ENCODE measurements around the gene ZNF521.
A peak's percentile ranks its signal among the peaks of the same experiment; 100 is the strongest.
"Not testable (repeated sequence)": the region's sequence is repeated elsewhere in the genome, so short reads cannot be mapped to it uniquely, and the experiment has no call there.

Gene ZNF521

GRCh38 chr18:25275412-25276001, 76.5 kb downstream of the ZNF521 start:
- no peak for ATAC-seq
- TF ChIP-seq ZFP3 (CRISPR knock-in tag; IDR thresholded peaks at IDR 0.05) (no peak), ZNF8 (CRISPR knock-in tag; IDR thresholded peaks at IDR 0.05) (no peak)

GRCh38 chr18:25274926-25275325, 77.0 kb downstream of the ZNF521 start:
- TF ChIP-seq, protein P1, sequence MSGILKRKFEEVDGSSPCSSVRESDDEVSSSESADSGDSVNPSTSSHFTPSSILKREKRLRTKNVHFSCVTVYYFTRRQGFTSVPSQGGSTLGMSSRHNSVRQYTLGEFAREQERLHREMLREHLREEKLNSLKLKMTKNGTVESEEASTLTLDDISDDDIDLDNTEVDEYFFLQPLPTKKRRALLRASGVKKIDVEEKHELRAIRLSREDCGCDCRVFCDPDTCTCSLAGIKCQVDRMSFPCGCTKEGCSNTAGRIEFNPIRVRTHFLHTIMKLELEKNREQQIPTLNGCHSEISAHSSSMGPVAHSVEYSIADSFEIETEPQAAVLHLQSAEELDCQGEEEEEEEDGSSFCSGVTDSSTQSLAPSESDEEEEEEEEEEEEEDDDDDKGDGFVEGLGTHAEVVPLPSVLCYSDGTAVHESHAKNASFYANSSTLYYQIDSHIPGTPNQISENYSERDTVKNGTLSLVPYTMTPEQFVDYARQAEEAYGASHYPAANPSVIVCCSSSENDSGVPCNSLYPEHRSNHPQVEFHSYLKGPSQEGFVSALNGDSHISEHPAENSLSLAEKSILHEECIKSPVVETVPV (CRISPR knock-in tag; IDR thresholded peaks at IDR 0.05): no peak
- TF ChIP-seq, protein P2, sequence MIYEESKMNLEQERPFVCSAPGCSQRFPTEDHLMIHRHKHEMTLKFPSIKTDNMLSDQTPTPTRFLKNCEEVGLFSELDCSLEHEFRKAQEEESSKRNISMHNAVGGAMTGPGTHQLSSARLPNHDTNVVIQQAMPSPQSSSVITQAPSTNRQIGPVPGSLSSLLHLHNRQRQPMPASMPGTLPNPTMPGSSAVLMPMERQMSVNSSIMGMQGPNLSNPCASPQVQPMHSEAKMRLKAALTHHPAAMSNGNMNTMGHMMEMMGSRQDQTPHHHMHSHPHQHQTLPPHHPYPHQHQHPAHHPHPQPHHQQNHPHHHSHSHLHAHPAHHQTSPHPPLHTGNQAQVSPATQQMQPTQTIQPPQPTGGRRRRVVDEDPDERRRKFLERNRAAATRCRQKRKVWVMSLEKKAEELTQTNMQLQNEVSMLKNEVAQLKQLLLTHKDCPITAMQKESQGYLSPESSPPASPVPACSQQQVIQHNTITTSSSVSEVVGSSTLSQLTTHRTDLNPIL (CRISPR knock-in tag; IDR thresholded peaks at IDR 0.05; ENCODE audit: low read depth): no peak
- TF ChIP-seq BACH2 (CRISPR knock-in tag; IDR thresholded peaks at IDR 0.05; ENCODE audit: borderline replicate concordance): no peak
- TF ChIP-seq ZNF565 (CRISPR knock-in tag; conservative IDR thresholded peaks at IDR 0.05; ENCODE audit: low read depth): no peak
- no peak for TF ChIP-seq ZNF70 (CRISPR knock-in tag; IDR thresholded peaks at IDR 0.05)
- no peak for TF ChIP-seq RARB (CRISPR knock-in tag; IDR thresholded peaks at IDR 0.05)
- no peak for TF ChIP-seq TCF4 (CRISPR knock-in tag; IDR thresholded peaks at IDR 0.05; ENCODE audit: borderline replicate concordance)
- no peak for TF ChIP-seq ZC3H10 (CRISPR knock-in tag; IDR thresholded peaks at IDR 0.05)
- TF ChIP-seq, protein P3, sequence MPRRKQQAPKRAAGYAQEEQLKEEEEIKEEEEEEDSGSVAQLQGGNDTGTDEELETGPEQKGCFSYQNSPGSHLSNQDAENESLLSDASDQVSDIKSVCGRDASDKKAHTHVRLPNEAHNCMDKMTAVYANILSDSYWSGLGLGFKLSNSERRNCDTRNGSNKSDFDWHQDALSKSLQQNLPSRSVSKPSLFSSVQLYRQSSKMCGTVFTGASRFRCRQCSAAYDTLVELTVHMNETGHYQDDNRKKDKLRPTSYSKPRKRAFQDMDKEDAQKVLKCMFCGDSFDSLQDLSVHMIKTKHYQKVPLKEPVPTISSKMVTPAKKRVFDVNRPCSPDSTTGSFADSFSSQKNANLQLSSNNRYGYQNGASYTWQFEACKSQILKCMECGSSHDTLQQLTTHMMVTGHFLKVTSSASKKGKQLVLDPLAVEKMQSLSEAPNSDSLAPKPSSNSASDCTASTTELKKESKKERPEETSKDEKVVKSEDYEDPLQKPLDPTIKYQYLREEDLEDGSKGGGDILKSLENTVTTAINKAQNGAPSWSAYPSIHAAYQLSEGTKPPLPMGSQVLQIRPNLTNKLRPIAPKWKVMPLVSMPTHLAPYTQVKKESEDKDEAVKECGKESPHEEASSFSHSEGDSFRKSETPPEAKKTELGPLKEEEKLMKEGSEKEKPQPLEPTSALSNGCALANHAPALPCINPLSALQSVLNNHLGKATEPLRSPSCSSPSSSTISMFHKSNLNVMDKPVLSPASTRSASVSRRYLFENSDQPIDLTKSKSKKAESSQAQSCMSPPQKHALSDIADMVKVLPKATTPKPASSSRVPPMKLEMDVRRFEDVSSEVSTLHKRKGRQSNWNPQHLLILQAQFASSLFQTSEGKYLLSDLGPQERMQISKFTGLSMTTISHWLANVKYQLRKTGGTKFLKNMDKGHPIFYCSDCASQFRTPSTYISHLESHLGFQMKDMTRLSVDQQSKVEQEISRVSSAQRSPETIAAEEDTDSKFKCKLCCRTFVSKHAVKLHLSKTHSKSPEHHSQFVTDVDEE (CRISPR knock-in tag; IDR thresholded peaks at IDR 0.05): no peak
- no peak for TF ChIP-seq ZFP30 (CRISPR knock-in tag; IDR thresholded peaks at IDR 0.05)
- TF ChIP-seq CSDC2 (CRISPR knock-in tag; IDR thresholded peaks at IDR 0.05): no peak
- TF ChIP-seq SNAI2 (CRISPR knock-in tag; IDR thresholded peaks at IDR 0.05): no peak
- no peak for TF ChIP-seq GLIS3 (CRISPR knock-in tag; IDR thresholded peaks at IDR 0.05)
- TF ChIP-seq ZNF8 (CRISPR knock-in tag; IDR thresholded peaks at IDR 0.05): no peak
- ATAC-seq: no peak

GRCh38 chr18:25266931-25267527, 84.9 kb downstream of the ZNF521 start:
- not testable (repeated sequence) for ATAC-seq

- TF ChIP-seq GLIS3 (CRISPR knock-in tag; IDR thresholded peaks at IDR 0.05) (no peak), SNAI2 (CRISPR knock-in tag; IDR thresholded peaks at IDR 0.05) (no peak), ESRRG (CRISPR knock-in tag; IDR thresholded peaks at IDR 0.05) (no peak), ZC3H10 (CRISPR knock-in tag; IDR thresholded peaks at IDR 0.05) (no peak), BACH2 (CRISPR knock-in tag; IDR thresholded peaks at IDR 0.05; ENCODE audit: borderline replicate concordance) (no peak), ZNF70 (CRISPR knock-in tag; IDR thresholded peaks at IDR 0.05) (no peak), POU6F1 (CRISPR knock-in tag; IDR thresholded peaks at IDR 0.05; ENCODE audit: borderline replicate concordance, low read depth) (no peak), RARB (CRISPR knock-in tag; IDR thresholded peaks at IDR 0.05) (no peak), ZFP3 (CRISPR knock-in tag; IDR thresholded peaks at IDR 0.05) (no peak), CSDC2 (CRISPR knock-in tag; IDR thresholded peaks at IDR 0.05) (no peak)
- TF ChIP-seq, protein P4, sequence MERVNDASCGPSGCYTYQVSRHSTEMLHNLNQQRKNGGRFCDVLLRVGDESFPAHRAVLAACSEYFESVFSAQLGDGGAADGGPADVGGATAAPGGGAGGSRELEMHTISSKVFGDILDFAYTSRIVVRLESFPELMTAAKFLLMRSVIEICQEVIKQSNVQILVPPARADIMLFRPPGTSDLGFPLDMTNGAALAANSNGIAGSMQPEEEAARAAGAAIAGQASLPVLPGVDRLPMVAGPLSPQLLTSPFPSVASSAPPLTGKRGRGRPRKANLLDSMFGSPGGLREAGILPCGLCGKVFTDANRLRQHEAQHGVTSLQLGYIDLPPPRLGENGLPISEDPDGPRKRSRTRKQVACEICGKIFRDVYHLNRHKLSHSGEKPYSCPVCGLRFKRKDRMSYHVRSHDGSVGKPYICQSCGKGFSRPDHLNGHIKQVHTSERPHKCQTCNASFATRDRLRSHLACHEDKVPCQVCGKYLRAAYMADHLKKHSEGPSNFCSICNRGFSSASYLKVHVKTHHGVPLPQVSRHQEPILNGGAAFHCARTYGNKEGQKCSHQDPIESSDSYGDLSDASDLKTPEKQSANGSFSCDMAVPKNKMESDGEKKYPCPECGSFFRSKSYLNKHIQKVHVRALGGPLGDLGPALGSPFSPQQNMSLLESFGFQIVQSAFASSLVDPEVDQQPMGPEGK (CRISPR knock-in tag; IDR thresholded peaks at IDR 0.05; ENCODE audit: borderline replicate concordance): no peak
- ATAC-seq: peak; percentile 64
Observed at GRCh38 chr18:25262920-25263319, 89.0 kb downstream of the ZNF521 start.

Measured in SK-N-SH treated with all-trans-retinoic acid at 6 μM for 48 hours (cell line).